K562 (cell line): ENCODE results near the gene APOM. TPM values are rescaled to one million over a fixed set of nuclear protein-coding genes. Genes with fewer than 3 reads are reported as not detected.

Experiments
- BRCA1 ChIP-seq, 2 experiments: fragments of 450-650 bp in 1 of 2; sonication (generic) in 1 of 2; formaldehyde crosslinking in 1 of 2; IDR thresholded peaks; 2 replicates each; pipeline versions ENCODE4 v1.5.0 to v1.6.1; 2017 to 2020; ENCODE audit warnings: mild to moderate bottlenecking in 1 of 2, missing genetic modification reagents in 1 of 2
- ELF2 ChIP-seq: fragments of 250-450 bp; sonication (Bioruptor Pico); IDR thresholded peaks from 2 replicates; pipeline ENCODE4 v1.5.0; 2021; ENCODE audit warnings: mild to moderate bottlenecking
- HDAC8 ChIP-seq: fragments of 450-650 bp; IDR thresholded peaks from 2 replicates; pipeline ENCODE4 v1.6.1; 2016; ENCODE audit warnings: mild to moderate bottlenecking, missing genetic modification characterization, moderate library complexity, missing compliant biosample characterization
- JUND ChIP-seq, 2 experiments: IDR thresholded peaks; 2 replicates in 1 of 2; 3 replicates in 1 of 2; pipeline ENCODE4 v1.6.1; 2011; ENCODE audit warnings: borderline replicate concordance in 2 of 2, low read depth in 2 of 2, low read length in 2 of 2, improper control_type of control experiment in 1 of 2, missing biosample characterization in 1 of 2, missing genetic modification characterization in 1 of 2, missing genetic modification reagents in 1 of 2
- KAT2B ChIP-seq: IDR thresholded peaks from one replicate; pipeline ENCODE4 v1.6.1; 2012; ENCODE audit warnings: low read depth, mild to moderate bottlenecking, control low read depth, inconsistent platforms, low read length, moderate library complexity
- KDM2B ChIP-seq: fragments of 250-450 bp; sonication (Bioruptor Pico); IDR thresholded peaks from 2 replicates; pipeline ENCODE4 v1.8.0; 2021; ENCODE audit warnings: mild to moderate bottlenecking, moderate library complexity
- MXI1 ChIP-seq: IDR thresholded peaks from 2 replicates; pipeline ENCODE4 v1.6.1; 2011; ENCODE audit warnings: low read depth, mild to moderate bottlenecking, improper control_type of control experiment, low read length
- NCOA1 ChIP-seq: fragments of 450-650 bp; IDR thresholded peaks from 2 replicates; pipeline ENCODE4 v1.6.1; 2016; ENCODE audit warnings: low read depth
- SAP30 ChIP-seq: fragments of 200-600 bp; sonication (generic); IDR thresholded peaks from 2 replicates; pipeline ENCODE4 v1.6.1; 2012; ENCODE audit warnings: borderline replicate concordance, low read depth, mild to moderate bottlenecking, moderate library complexity, low read length, control low read depth, inconsistent platforms; ENCODE audit not compliant: insufficient read depth, poor library complexity, severe bottlenecking
- SOX6 ChIP-seq: fragments of 450-650 bp; IDR thresholded peaks from 2 replicates; pipeline ENCODE4 v1.6.1; 2014; ENCODE audit warnings: mild to moderate bottlenecking
- SRSF9 ChIP-seq: fragments of 200-400 bp; formaldehyde crosslinking; IDR thresholded peaks from 2 replicates; pipeline ENCODE4 v1.6.1; 2017; ENCODE audit warnings: low read depth, low read length, borderline replicate concordance
- THRB ChIP-seq: fragments of 450-650 bp; formaldehyde crosslinking; conservative IDR thresholded peaks from 2 replicates; pipeline ENCODE4 v1.4.0; 2022; ENCODE audit warnings: mild to moderate bottlenecking, missing genetic modification characterization
- TRIM25 ChIP-seq: fragments of 450-650 bp; IDR thresholded peaks from 2 replicates; pipeline ENCODE4 v1.7.0; 2016; ENCODE audit warnings: borderline replicate concordance
- USF1 ChIP-seq: sonication (generic); formaldehyde crosslinking; IDR thresholded peaks from 2 replicates; pipeline ENCODE4 v1.9.0; 2022; ENCODE audit warnings: mild to moderate bottlenecking, missing genetic modification reagents
- ZNF583 ChIP-seq: fragments of 250-450 bp; sonication (Bioruptor Pico); IDR thresholded peaks from 2 replicates; pipeline ENCODE4 v1.4.0; 2020
- polyA plus RNA-seq, 8 experiments: library from polyadenylated mRNA; depleted of rRNA in 4 of 8; stranded (reverse) in 5 of 8; unstranded in 3 of 8; fragments of >200 nt; fragmentation: Nextera tagmentation in 2 of 8; fragmentation: Illumina TruSeq in 1 of 8; extraction: Ambion mirVana in 2 of 8; extraction: Trizol in 1 of 8; gene quantifications; 2 replicates each; pipeline versions ENCODE4 v1.2.1 to v1.2.3, GENCODE V29; 2011 to 2014; ENCODE audit warnings: inconsistent platforms in 1 of 8, missing spikeins in 1 of 8
- total RNA-seq, 7 experiments: library from RNA; depleted of rRNA in 6 of 7; stranded (reverse); fragments of >200 nt in 6 of 7; fragmentation: Illumina TruSeq in 2 of 7; extraction: Trizol in 2 of 7; gene quantifications; 2 replicates each; pipeline versions ENCODE4 v1.2.1 to v1.2.3, GENCODE V29; 2011 to 2021; ENCODE audit warnings: low replicate concordance in 1 of 7
- TF ChIP-seq, protein P1 (sequence below): fragments of 250-450 bp; sonication (Bioruptor Pico); IDR thresholded peaks from 2 replicates; pipeline ENCODE4 v1.9.0; 2021; ENCODE audit warnings: mild to moderate bottlenecking, inconsistent platforms

The APOM gene
- total and polyA plus RNA-seq, 9 of the 15 experiments (the other 6 are each of a cell fraction or from before 2014, with no cell fraction given) = 5.7 to 24.3 (median 10.4) TPM

- TF ChIP-seq SRSF9 (no peak), KAT2B (no peak), ELF2 (CRISPR knock-in tag) (peak; percentile 79), BRCA1 (IDR thresholded peaks at IDR 0.05) (no peak), BRCA1 (CRISPR knock-in tag; IDR thresholded peaks at IDR 0.05) (no peak), JUND (IDR thresholded peaks at IDR 0.05; ENCODE audit: borderline replicate concordance, low read depth, low read length) (no peak; the same call in 1 of the 2 replicates), JUND (tag; IDR thresholded peaks at IDR 0.05; ENCODE audit: borderline replicate concordance, low read depth, low read length) (peak; percentile 64; the same call in 1 of the 3 replicates), SOX6 (0 out of 2 replicates have a peak, but pooled peaks have one; percentile 67), KDM2B (CRISPR knock-in tag) (0 out of 2 replicates have a peak, but pooled peaks have one; percentile 54), ZNF583 (CRISPR knock-in tag) (0 out of 2 replicates have a peak, but pooled peaks have one; percentile 17), USF1 (CRISPR knock-in tag) (no peak; the same call in 1 of the 2 replicates), SAP30 (peak; percentile 81), TRIM25 (peak; percentile 92; the same call in 1 of the 2 replicates), THRB (peak; percentile 67; the same call in 1 of the 2 replicates), MXI1 (peak; percentile 19; the same call in 1 of the 2 replicates), NCOA1 (peak; percentile 15; the same call in 1 of the 2 replicates), HDAC8 (tag) (no peak; the same call in none of the 2 replicates)
- TF ChIP-seq, protein P1, sequence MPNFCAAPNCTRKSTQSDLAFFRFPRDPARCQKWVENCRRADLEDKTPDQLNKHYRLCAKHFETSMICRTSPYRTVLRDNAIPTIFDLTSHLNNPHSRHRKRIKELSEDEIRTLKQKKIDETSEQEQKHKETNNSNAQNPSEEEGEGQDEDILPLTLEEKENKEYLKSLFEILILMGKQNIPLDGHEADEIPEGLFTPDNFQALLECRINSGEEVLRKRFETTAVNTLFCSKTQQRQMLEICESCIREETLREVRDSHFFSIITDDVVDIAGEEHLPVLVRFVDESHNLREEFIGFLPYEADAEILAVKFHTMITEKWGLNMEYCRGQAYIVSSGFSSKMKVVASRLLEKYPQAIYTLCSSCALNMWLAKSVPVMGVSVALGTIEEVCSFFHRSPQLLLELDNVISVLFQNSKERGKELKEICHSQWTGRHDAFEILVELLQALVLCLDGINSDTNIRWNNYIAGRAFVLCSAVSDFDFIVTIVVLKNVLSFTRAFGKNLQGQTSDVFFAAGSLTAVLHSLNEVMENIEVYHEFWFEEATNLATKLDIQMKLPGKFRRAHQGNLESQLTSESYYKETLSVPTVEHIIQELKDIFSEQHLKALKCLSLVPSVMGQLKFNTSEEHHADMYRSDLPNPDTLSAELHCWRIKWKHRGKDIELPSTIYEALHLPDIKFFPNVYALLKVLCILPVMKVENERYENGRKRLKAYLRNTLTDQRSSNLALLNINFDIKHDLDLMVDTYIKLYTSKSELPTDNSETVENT = no peak
Measured at GRCh38 chr6:31652925-31653724, 2.6 kb upstream of the APOM start (continued).
